Adrenal gland (tissue), 5 donors: Measurements from ENCODE around the gene SRXN1.
A peak's percentile ranks its signal among the peaks of the same experiment; 100 is the strongest.

Experiments
- CTCF ChIP-seq, 6 experiments: fragments of 450-650 bp in 4 of 6; fragments of 200-600 bp in 2 of 6; sonication (generic) in 1 of 6; IDR thresholded peaks; 1 replicate in 5 of 6; 2 replicates in 1 of 6; pipeline versions ENCODE4 v1.5.1 to v1.8.0; 2016 to 2021; ENCODE audit warnings: antibody characterized with exemption in 6 of 6, mild to moderate bottlenecking in 2 of 6, moderate library complexity in 1 of 6
- POLR2A ChIP-seq, 2 donors: fragments of 450-650 bp; IDR thresholded peaks; one replicate each; pipeline ENCODE4 v1.6.1; 2017; ENCODE audit warnings: antibody characterized with exemption in 2 of 2, mild to moderate bottlenecking in 2 of 2, moderate library complexity in 1 of 2
- donor health status: DM: no; HTN: no; CAD: no.

- peak in 3 of 6 experiments; percentile 4 to 20 (median 10) for TF ChIP-seq CTCF (IDR thresholded peaks at IDR 0.05)
- no peak for TF ChIP-seq POLR2A (IDR thresholded peaks at IDR 0.05)
These were observed 20.1 kb upstream of the SRXN1 start for GRCh38 chr20:672963-673602.
